Measurements from ENCODE around the gene SLC12A2. TPM values are rescaled to one million over a fixed set of nuclear protein-coding genes. Genes with fewer than 3 reads are reported as not detected.

The SLC12A2 gene
- 10 to 100 TPM; 25.6 to 27.4 TPM for total RNA-seq

DNA sequence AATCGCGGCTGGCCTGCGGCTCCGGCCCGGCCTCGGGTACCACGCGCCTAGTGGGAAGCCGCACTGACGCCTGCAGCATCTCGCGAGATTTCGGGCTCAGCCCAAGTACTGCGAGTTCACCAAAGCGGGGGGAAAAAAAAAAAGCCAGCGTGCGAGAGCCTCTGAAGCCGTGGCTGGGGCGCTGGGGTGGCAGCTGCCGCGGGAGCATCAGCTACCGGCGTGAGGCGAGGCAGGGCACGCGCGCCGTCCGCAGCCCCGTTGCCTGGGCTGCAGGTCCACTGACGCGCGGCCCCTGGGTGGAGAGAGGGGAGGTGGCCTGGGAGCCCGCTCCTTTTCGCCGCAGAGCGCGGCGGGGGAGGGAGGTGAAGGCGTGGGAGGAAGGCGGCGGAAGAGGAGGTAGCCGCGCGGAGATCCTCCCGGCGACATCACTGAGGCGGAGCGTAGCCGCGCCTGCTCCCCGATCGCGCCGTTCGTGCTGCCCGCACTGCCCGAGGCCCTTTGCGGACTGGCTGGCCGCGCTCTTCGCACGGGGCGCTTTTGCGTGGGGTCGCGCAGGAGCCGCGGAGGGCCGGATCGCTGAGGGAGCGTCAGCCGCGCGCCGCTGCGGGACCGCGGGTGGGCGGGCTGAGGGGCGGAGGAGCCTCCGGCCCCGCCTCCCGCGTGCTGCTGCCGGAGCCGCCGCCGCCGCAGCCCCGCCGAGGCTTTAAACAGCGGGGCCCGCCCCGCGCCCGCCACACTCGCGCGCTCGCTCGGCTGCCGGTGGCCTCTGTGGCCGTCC, at the start of gene SLC12A2:
Gene SLC12A2, plus strand, starts transcription at position 734 of the 778 bp plus-strand sequence. CDS start 189 bp downstream, outside the sequence.
- peak within 1 kb of the TSS; percentile 93 for H3K27ac Mint-ChIP-seq
- H3K4me1 Mint-ChIP-seq (ENCODE audit: low read depth): peaks cover 63% of the 10 kb centered on the region
- ATAC-seq (replicated peaks in 1 of 2): peak; percentile 67 to 75
- peaks cover 7 to 8% of the 10 kb centered on the region in 2 donors for H3K36me3 Mint-ChIP-seq (ENCODE audit: insufficient read depth in 2 of 2)
- peak within 1 kb of the TSS; percentile 88 to 97 for H3K4me3 Mint-ChIP-seq
- H3K9me3 Mint-ChIP-seq: peaks cover 0 to 2% of the 10 kb centered on the region in 2 donors
- H3K27me3 Mint-ChIP-seq (ENCODE audit: low read depth): no peaks in the 10 kb centered on the region
- DNase-seq: peak; percentile 92 to 93

DNA sequence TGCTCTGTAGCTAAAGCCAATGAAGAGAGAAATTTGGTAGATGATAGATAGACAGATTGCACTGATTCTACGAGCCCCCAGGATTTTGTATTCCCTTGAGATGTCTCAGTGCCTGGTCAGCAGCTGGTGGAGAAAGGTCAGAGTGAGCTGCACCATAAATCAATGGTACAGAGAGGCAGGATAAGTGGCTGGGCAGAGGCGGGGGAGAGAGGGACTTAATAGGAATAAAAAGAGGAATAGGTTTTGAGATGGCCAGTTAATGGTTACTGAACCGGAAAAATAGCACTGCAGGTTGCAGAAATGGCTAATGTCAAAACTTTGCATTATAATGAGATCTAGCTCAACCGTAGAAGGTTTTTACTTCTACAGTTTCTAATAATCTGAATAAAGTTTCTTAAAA, 47.9 kb upstream of the SLC12A2 start:
- no peak for DNase-seq
- Mint-ChIP-seq H3K9me3 (peaks cover 6 to 10% of the 10 kb centered on the region in 2 donors), H3K36me3 (ENCODE audit: insufficient read depth in 2 of 2) (peaks cover 1 to 18% of the 10 kb centered on the region in 2 donors), H3K4me1 (ENCODE audit: low read depth) (no peaks in the 10 kb centered on the region), H3K4me3 (no peak overlapping the region), H3K27me3 (ENCODE audit: low read depth) (no peaks in the 10 kb centered on the region), H3K27ac (peak overlapping the region; percentile 62)
- no peak for ATAC-seq (replicated peaks in 1 of 2)

DNA sequence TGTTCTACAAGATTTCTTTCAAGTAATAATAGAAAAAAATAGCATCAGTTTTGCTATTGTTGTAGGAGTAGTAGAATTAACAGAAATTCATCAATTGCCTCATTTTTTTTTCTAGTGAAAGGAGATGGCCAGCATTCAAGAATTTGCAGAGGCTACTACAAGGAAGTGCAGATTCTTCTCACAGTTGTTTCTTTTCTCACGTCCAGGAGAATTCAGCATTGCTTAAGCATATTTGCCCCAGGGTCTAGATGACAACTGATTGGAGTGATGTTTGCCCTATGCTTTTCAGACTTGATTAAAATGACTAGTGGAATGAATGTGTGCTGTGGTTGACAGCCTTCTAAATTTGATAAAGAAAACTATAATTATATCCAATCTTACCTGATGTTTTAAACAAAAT, 46.6 kb upstream of the SLC12A2 start:
- Mint-ChIP-seq H3K36me3 (ENCODE audit: insufficient read depth in 2 of 2) (peaks cover 0 to 11% of the 10 kb centered on the region in 2 donors), H3K4me3 (no peak overlapping the region), H3K27me3 (ENCODE audit: low read depth) (no peaks in the 10 kb centered on the region), H3K4me1 (ENCODE audit: low read depth) (no peaks in the 10 kb centered on the region), H3K27ac (no peak overlapping the region), H3K9me3 (peaks cover 6 to 8% of the 10 kb centered on the region in 2 donors)
- DNase-seq: no peak
- no peak for ATAC-seq (replicated peaks in 1 of 2)

DNA sequence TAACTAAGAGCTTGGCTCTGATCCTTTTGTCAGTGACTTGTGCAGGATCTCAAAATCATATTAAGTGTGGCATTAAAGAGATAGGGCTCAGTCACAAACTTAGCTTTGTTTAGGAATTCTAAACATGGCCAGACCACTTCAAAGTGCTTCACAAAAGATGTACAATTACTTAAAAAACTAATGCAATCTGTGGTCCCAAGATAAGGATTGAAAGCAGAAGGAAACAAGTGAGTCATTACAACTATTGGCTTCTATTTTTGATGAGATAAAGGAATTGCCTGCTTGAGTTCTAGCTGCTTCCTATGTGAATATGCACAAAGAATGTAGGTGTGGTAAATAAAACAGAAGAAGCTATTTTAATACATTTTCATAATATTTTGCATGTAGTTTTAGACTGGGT, 44.9 kb upstream of the SLC12A2 start:
- no peak for ATAC-seq (replicated peaks in 1 of 2)
- DNase-seq: no peak
- Mint-ChIP-seq H3K27ac (no peak overlapping the region), H3K27me3 (ENCODE audit: low read depth) (no peaks in the 10 kb centered on the region), H3K9me3 (peaks cover 3 to 4% of the 10 kb centered on the region in 2 donors), H3K4me3 (no peak overlapping the region), H3K4me1 (ENCODE audit: low read depth) (no peaks in the 10 kb centered on the region), H3K36me3 (ENCODE audit: insufficient read depth in 2 of 2) (peaks cover 0 to 3% of the 10 kb centered on the region in 2 donors)

DNA sequence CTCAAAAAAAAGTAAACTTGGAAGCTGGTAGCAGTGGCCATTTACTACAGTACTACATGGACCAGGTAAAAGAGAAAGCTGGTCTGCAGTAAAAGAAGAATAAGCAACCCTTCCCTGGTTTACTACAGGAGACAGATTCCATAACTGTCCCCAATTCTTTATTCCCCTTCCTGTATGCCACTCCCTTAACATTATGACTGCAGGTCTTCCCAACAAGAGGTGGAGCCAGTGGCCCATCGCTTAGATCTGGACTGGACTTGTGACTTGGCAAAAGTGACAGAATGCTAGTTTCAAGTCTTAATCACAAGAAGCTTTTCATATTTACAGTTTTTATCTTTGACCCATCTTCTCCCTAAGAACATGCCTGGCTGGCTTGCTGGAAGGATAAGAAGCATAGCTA, 42.6 kb upstream of the SLC12A2 start:
- no peak overlapping the region for H3K4me3 Mint-ChIP-seq
- no peaks in the 10 kb centered on the region for H3K9me3 Mint-ChIP-seq
- H3K36me3 Mint-ChIP-seq (ENCODE audit: insufficient read depth in 2 of 2): peaks cover 1 to 6% of the 10 kb centered on the region in 2 donors
- ATAC-seq (replicated peaks in 1 of 2) (no peak), DNase-seq (no peak)
- H3K27me3 Mint-ChIP-seq (ENCODE audit: low read depth): no peaks in the 10 kb centered on the region
- no peak overlapping the region for H3K27ac Mint-ChIP-seq
- no peaks in the 10 kb centered on the region for H3K4me1 Mint-ChIP-seq (ENCODE audit: low read depth)

DNA sequence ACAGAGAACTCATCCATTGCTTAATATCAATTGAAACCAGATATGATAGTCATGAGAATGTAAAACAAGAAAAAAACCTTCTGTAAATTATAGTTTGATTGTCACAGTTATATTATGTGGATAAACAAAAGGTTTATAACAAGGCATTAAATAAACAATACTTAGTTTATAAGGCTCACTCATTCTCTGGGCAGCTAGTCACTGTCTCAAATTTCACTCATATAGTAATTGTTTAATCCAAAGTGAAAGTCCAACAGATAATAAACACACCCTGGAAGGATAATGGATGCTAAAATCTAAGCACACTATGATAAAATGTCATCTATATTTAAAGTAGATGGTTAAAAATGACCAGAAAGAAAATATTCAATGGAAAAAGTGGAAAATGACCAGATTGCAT, 30.8 kb upstream of the SLC12A2 start:
- Mint-ChIP-seq H3K4me3 (no peak overlapping the region), H3K27ac (no peak overlapping the region), H3K36me3 (ENCODE audit: insufficient read depth in 2 of 2) (peaks cover 10 to 22% of the 10 kb centered on the region in 2 donors), H3K27me3 (ENCODE audit: low read depth) (no peaks in the 10 kb centered on the region), H3K4me1 (ENCODE audit: low read depth) (peaks cover 7% of the 10 kb centered on the region), H3K9me3 (peaks cover 3% of the 10 kb centered on the region in 2 donors)
- DNase-seq: no peak
- ATAC-seq (replicated peaks in 1 of 2): no peak

DNA sequence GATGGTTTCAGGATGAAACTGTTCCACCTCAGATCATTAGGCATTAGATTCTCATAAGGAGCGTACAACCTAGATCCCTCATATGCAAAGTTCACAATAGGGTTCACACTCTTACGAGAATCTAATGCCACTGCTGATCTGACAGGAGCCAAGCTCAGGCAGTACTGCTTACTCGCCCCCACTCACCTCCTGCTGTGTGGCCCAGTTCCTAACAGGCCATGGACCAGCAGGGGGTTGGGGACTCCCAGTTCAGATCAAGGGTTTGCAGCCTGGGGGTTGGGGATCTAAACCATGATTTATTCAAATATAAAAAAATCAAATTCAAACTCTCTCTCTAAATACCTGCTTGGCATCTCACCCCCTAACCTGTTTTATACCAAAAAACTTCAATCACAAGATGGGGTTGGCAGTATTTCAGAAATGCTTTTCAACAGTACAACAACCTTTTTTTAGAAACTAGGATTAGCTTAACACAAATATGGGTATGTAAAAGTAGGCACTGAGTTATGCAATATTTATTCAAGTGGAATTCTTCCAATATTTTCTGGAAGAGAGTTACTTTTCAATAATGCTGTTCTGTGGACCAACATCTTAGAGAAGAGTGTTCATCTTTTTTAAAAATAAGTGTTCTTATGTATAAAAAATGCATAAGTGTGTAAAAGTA, 30.1 kb upstream of the SLC12A2 start:
- Mint-ChIP-seq H3K4me1 (ENCODE audit: low read depth) (peaks cover 1% of the 10 kb centered on the region), H3K27ac (no peak overlapping the region), H3K36me3 (ENCODE audit: insufficient read depth in 2 of 2) (peaks cover 7 to 16% of the 10 kb centered on the region in 2 donors), H3K4me3 (no peak overlapping the region), H3K9me3 (peaks cover 3% of the 10 kb centered on the region in 2 donors), H3K27me3 (ENCODE audit: low read depth) (no peaks in the 10 kb centered on the region)
- DNase-seq (no peak), ATAC-seq (replicated peaks in 1 of 2) (no peak)

DNA sequence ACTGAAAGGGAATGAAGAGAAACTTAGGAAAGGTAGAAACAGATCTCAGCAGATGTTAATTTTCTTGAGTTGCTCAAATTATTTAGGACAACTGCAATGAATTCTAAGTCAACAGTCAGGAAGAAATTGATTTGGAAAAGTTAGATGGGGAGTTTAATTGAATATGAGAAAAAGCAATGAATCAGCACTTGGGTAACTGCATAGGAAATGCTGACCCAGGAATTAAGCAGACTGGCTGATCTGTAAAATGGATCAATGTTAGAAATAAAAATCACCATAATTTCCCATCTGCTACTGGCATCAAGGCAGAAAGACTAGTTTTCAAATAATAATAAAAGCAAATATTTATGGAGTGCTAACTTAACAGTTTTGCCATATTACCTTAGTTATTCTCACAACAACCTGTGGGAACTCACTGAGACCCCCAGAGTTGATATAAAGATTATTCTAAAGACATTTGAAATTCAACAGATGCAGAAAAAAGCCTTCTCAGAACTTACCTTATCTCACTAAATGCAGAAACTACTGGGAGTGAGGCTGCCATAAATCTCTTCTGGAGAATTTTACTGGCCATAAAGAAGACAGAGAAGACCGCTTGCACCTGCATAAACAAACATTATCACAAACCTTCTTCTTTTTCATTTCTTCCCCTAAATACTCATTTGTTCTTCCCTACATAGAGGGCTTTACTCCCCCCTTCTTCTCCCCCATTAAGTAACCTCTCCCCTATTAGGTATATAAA, 22.8 kb upstream of the SLC12A2 start:
- Mint-ChIP-seq H3K4me1 (ENCODE audit: low read depth) (no peaks in the 10 kb centered on the region), H3K4me3 (no peak overlapping the region), H3K27ac (no peak overlapping the region), H3K9me3 (no peaks in the 10 kb centered on the region), H3K36me3 (ENCODE audit: insufficient read depth in 2 of 2) (peaks cover 0 to 4% of the 10 kb centered on the region in 2 donors), H3K27me3 (ENCODE audit: low read depth) (no peaks in the 10 kb centered on the region)
- ATAC-seq (replicated peaks in 1 of 2) (no peak), DNase-seq (no peak)

DNA sequence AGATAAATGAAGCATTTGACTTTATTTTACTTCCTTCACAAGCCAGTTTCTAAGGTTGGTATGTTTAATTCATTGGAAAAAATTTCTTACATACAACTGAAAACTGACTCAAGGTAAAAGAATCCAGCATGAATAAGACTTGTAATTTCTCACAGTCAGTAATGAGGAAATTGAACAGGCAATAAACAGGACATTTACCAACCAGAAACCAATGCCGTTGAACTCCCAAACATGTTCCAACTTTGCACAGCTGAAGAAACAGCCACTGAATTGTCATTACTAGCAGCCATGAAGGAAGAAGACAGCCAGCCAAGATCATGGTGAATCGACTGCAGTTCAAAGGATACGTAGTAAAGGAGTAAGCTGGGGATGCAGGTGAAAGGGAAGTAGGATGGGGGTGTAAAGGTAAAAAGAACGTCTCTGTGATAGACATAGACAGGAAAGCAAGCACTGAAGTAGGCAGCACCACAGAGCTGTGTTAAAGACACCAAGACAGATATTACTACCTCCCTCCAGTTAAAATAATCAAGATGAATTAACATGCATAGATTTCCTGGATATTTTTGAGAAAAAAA, 21.3 kb upstream of the SLC12A2 start:
- Mint-ChIP-seq H3K4me1 (ENCODE audit: low read depth) (no peaks in the 10 kb centered on the region), H3K27me3 (ENCODE audit: low read depth) (no peaks in the 10 kb centered on the region), H3K36me3 (ENCODE audit: insufficient read depth in 2 of 2) (no peaks in the 10 kb centered on the region), H3K27ac (no peak overlapping the region), H3K4me3 (no peak overlapping the region), H3K9me3 (no peaks in the 10 kb centered on the region)
- ATAC-seq (replicated peaks in 1 of 2) (no peak), DNase-seq (no peak)

DNA sequence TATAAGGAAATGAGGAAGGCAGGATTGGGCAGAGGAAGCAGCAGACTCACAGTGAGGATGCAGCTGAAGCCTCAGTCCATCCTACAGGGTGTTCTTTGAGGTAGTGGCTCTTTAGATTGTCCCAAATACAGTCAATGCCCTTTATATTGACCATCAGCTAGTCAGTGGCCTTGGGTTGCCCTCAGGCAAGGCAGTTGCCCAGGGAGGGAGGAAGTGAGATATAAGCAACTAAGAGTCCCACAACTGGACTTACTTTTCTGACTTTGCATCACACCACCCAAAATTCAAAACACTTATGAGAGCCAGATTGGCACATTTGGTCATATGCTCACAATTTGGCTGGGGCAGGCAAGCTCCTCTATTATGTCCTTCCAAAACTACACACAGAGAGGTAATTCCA, 9.4 kb upstream of the SLC12A2 start:
- peak overlapping the region; percentile 12 for H3K27ac Mint-ChIP-seq
- no peaks in the 10 kb centered on the region for H3K9me3 Mint-ChIP-seq
- no peaks in the 10 kb centered on the region for H3K27me3 Mint-ChIP-seq (ENCODE audit: low read depth)
- H3K4me1 Mint-ChIP-seq (ENCODE audit: low read depth): peaks cover 13% of the 10 kb centered on the region
- H3K36me3 Mint-ChIP-seq (ENCODE audit: insufficient read depth in 2 of 2): peaks cover 3 to 4% of the 10 kb centered on the region in 2 donors
- DNase-seq: no peak
- ATAC-seq (replicated peaks in 1 of 2): no peak
- H3K4me3 Mint-ChIP-seq: no peak overlapping the region

DNA sequence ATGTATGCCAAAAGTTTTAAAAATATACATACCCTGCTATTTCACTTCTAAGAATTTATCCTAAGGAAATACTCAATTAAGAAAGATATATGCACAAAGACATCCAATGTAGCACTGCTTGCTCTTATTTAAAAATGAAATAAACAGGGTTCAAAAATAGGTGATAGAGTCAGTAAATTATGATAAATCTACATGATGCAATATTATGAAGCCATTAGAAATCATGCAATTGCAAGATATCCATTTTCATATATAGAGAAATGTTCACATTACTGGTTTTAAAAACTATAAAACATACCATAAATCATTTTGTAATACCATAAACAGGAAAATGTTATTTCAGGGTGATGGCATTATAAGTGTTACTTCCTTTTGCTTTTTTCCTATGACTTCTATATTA, 8.6 kb upstream of the SLC12A2 start:
- Mint-ChIP-seq H3K9me3 (no peaks in the 10 kb centered on the region), H3K27me3 (ENCODE audit: low read depth) (no peaks in the 10 kb centered on the region), H3K27ac (no peak overlapping the region), H3K4me1 (ENCODE audit: low read depth) (peaks cover 18% of the 10 kb centered on the region), H3K36me3 (ENCODE audit: insufficient read depth in 2 of 2) (peaks cover 3 to 4% of the 10 kb centered on the region in 2 donors), H3K4me3 (no peak overlapping the region)
- ATAC-seq (replicated peaks in 1 of 2) (no peak), DNase-seq (no peak)

DNA sequence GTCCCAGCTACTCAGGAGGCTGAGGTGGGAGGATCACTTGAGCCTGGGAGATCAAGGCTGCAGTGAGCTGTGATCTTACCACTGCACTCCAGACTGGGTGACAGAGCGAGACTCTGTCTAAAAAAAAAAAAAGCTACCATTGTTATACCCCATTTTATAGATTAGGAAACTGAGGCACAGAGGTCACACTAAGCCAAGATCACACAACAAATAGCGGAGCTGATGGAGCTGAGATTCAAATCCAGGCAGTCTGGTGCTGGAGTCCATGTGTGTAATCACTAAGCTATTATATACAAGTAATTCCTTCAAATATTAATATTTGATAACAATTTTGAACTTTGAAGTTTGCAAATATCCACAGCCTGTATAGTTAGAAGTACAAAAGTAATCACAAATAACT, 6.0 kb upstream of the SLC12A2 start:
- Mint-ChIP-seq H3K36me3 (ENCODE audit: insufficient read depth in 2 of 2) (peaks cover 4 to 5% of the 10 kb centered on the region in 2 donors), H3K4me1 (ENCODE audit: low read depth) (peaks cover 41% of the 10 kb centered on the region), H3K4me3 (no peak overlapping the region), H3K27ac (no peak overlapping the region), H3K9me3 (no peaks in the 10 kb centered on the region), H3K27me3 (ENCODE audit: low read depth) (no peaks in the 10 kb centered on the region)
- ATAC-seq (replicated peaks in 1 of 2) (no peak), DNase-seq (no peak)

All from activated T-cell treated with anti-CD3 and anti-CD28 coated beads, Interleukin-2, amount 50 U/mL, for 72 hours (primary cell).